DND-41 (cell line): ENCODE results near the gene GNA14.

Experiments used
- EZH2 ChIP-seq: IDR thresholded peaks from 3 replicates; pipeline ENCODE4 v1.6.1; 2012; ENCODE audit warnings: borderline replicate concordance, low read depth, mild to moderate bottlenecking, moderate library complexity, low read length, inconsistent platforms; ENCODE audit not compliant: severe bottlenecking
- TF ChIP-seq, protein P1 (sequence below): IDR thresholded peaks from 2 replicates; pipeline ENCODE4 v1.5.1; 2012; ENCODE audit warnings: borderline replicate concordance, low read length, moderate library complexity, mild to moderate bottlenecking; ENCODE audit not compliant: poor library complexity, severe bottlenecking; ENCODE audit errors: extremely low read depth

- TF ChIP-seq, protein P1, sequence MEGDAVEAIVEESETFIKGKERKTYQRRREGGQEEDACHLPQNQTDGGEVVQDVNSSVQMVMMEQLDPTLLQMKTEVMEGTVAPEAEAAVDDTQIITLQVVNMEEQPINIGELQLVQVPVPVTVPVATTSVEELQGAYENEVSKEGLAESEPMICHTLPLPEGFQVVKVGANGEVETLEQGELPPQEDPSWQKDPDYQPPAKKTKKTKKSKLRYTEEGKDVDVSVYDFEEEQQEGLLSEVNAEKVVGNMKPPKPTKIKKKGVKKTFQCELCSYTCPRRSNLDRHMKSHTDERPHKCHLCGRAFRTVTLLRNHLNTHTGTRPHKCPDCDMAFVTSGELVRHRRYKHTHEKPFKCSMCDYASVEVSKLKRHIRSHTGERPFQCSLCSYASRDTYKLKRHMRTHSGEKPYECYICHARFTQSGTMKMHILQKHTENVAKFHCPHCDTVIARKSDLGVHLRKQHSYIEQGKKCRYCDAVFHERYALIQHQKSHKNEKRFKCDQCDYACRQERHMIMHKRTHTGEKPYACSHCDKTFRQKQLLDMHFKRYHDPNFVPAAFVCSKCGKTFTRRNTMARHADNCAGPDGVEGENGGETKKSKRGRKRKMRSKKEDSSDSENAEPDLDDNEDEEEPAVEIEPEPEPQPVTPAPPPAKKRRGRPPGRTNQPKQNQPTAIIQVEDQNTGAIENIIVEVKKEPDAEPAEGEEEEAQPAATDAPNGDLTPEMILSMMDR, result no peak
- TF ChIP-seq EZH2, result no peak
Observed at GRCh38 chr9:77450085-77450475, 198.0 kb downstream of the GNA14 start.
